Activated CD4-positive, CD25-positive, alpha-beta regulatory T cell (primary cell): ENCODE data around the gene PSTPIP1.

Source experiments
- DNase-seq, 4 experiments: peaks; one replicate each; lab custom pipeline; 2025; lab: John Stamatoyannopoulos, UW

PSTPIP1 gene

DNA sequence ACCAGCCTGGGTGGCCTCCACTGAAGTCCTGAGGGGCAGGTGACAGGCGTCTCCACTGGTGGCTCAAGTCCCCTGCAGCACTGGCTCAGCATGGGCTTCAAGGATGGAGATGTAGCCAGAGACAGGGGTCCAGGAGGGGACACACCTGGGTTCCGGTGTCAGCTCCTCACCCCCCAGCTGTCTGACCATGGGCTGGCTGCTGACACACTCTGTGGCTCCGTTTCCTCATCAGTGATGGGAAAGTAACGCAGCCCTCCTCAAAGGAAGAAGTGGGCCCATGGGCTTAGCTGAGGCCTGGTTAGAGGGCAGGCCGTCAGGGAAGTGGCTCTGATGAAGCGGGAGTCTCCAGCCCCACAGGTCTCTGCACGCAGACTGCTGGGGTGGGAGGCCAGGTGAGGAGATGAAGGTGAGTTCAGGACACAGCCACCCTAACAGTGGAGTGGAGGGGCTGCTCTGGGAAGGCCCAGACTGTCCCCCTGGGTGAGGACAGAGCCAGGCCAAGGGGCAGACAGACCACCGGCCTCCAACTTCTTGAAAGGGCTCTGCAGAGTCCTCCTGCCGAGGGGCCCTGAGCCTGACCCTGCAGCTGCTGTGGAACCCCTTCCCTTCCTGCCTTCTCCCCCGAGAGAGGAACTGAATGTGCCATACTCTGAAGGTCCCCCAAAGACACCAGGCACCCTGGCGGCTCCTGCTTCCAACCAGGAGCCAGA, 24.0 kb downstream of the PSTPIP1 start:
- DNase-seq, result no peak

DNA sequence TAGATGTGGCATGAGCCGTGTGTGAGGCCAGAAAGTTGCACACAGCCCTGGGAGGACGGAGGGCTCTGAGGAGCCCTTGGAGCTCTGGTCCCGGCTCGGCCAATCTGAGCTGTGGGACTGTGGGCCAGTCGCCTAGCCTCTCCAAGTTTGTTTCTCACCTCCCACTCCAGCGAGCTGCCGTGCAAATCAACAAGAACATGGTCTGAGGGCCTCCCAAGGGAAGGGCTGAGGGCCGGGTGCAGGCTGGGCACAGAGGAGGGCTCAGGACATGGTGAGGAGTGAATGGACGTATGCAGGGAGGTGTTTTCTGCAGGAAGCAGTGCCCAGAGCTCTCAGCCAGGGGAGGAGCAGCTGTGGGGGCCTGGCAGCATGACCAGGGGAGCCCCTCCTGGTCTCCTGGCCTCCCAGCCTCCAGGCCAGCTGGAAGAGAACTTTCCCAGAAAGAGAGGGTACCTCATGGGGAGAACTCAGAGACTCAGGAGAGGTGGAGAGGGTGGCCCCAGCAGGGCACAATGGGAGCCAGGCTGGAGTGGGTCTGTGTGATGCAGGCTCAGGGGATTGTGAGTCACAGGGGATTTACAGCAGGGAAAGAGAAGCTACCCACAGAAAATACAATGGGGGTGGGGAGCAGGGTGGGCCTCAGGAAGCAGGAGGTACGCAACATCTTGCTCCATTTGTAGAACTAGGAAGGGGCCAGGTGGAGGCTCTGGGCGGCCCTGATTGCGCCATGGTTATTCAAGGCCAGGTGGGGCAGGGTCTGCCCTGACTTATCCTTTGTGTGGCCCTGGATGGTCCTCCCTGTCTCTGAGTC, 24.8 kb downstream of the PSTPIP1 start:
- DNase-seq, result no peak

DNA sequence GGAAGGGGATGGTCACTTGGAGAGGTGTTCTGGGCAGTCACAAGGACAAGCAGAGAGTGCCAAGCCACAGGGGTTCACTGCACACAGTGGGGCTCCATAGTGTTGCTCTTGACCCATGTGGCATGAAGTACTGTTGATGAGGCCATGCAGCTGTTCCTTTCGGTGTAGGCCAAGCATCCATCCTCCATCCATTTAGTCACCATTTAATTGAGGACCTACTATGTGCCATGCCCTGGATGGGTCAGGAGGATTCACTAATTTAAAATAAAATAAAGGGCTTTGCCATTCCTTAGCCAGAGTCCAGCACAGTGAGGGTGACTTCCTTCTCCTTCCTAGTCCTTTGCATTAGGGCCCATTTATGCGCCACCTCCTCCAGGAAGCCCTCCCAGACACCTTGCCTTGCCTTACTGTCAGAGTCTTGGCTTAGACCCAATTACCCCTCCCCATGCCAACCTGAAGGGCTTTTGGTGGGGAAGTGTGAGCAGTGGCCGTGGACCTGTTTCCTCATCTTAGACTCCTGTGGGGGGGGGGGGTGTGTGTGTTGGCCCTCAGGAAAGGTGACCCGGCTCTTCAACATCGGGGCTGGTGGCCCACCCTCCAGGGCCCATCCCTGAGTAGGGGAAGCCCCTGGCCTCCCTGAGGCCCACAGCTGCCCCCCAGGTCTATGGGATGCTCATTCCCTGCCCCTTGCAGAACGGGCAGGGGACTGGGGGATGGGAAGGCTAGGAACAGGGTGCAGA, 25.6 kb downstream of the PSTPIP1 start:
- no peak for DNase-seq

DNA sequence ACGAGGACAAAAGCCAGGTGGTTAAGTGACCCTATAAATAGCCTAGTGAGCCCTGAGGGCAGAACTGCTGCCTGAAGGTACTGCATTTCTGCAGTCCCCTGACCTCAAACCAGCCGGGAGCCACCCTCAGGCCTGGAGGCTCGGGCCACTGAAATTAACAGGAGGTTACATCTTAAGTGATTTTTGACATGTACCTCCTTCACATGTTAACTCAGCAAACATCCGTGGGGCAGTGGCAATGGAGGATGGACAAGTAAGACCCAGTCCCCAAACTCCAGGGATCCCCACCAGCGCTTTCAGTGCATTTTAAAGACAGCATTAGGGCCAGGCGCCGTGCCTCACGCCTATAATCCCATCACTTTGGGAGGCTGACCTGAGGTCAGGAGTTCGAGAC, 26.2 kb downstream of the PSTPIP1 start:
- DNase-seq, result no peak

DNA sequence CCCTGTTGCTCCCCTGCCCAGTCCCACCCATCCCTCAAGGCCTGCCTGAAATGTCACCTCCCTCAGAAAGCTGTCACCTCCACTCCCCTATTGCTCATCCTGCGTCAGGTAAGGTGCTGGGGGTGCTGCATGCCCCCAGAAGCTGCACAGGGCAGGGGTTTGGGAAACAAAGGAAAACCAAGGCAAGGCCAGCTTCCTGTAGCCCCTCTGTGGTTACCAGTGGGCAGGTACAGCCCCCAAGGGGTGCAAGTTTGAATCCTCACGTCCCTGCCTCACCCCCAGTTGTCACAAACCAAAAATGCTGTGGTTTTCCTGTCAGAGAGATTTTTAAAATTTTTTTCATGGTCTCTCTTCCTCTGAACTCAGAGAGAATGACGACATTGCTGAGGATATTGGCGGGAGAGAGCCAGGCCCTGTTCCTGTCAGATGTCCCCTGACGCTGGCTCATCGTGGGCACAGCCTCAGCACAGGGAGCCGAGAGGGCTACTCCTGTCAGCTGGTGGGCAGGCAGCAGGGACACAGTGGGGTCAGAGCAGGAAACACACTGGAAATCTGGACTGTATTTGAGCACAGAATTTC, 27.0 kb downstream of the PSTPIP1 start:
- no peak for DNase-seq

DNA sequence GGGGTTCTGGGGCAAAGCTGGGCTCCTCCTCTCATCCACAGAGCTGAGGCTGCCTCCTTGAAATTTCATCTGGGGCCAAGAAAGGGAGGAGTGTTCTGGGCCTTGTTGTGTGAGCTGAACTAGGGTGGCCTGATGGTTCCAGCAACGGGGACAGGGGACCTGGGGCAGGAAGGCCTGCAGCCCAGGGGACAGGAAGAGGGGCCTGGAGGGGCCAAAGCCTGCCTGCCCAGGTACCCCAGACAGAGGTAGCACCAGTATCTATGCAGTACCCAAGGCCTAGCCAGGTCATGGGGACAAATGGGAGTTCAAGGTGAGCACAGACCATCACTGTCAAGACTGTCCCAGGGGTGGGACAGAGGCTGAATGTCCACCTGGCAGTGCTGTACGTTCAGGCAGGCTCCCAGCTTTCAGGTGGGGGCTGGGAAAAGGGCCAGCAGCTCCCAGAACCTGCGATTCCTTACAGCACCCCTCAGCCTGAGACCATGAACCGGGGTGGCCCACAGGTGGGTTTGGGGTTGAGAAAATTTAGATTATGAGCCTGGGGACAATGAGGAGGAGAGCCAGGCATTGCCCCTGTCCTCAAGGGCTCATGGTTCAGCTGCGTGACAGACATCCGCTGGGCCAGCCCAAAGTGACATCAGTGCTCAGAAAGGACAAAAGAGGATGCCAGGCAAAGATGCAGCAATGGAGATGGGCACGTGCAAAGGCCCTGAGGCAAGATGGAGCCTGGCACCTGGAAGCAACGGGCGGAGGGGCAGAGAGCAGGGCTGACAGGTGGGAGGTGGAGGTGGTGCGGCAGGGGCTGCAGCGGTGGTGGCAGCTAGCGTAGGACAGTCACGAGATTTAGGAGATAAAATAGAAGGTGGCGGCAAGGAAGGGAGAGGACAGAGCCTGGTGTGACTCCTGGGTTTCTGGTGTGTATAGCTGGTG, 28.0 kb downstream of the PSTPIP1 start:
- no peak for DNase-seq

DNA sequence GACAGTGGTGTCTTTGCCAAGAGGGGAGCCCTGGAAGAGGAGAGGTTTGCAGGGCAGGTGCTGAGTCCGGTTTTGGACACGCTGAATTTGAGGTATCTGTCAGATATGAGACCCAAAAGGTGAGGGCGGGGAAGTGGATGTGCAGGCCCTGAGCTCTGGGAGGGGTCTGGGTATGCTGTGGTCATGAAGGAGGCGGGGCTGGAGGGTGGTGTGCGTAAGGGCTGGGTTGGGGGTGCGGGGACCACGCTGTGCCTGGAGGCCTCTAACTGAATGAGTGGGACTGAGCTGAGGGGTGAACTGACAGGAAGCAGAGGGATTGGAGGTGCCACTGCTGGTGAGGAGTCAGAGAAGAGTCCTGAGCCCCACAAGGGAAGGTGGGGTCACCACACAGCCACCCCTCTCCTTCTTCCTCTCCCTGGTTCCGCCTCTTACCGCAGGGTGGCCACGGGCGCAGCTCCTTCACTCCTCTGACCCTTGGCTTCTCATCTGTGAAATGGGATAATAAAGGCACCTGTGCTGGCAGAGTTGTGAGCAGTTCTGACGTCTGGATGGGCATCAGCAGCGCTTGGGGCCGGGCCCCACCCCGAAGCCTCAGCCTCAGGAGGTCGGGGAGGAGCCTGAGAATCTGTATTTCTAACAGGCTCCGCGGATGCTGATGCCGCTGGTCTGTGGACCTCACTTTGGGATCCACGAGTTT, 28.8 kb downstream of the PSTPIP1 start:
- no peak for DNase-seq

DNA sequence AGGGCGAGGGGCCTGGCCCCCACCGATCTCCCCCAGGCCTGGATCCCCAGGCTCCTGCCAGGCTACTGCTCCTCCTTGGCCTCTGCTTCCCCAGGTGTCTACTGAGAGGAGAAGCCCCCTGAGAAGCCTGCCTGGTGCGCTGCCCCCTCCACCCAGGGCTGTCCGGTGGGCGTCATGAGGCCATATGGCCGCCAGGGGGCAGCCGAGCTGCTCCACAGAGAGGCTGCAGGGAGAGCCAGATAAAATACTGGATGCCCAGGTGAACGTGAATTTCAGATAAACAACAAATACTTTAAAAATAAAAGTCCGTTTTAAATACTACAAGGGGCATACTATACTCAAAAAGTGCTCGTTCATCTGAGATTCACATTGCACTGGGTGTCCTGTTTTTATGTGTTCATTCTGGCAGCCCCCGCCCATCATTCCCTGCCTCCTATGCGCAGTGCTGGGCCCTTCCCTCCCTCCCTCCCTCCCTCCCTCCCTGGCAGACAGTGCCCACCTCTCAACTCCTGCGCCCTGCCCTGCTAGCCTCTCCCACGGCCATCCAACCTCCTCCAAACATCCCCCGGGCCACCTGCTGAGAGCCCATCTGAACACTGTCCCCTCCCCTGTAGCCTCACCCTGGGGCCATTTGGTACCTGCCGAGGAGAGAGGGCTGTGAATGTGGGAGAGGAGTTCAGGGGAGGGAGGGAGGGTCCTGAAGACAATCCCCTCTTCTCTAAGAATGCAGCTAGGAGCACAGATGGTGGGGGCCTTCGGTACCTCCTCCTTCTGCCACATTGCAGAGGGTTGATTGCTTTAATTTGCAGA, 29.6 kb downstream of the PSTPIP1 start:
- peak; percentile 26 to 58 (median 53) for DNase-seq

DNA sequence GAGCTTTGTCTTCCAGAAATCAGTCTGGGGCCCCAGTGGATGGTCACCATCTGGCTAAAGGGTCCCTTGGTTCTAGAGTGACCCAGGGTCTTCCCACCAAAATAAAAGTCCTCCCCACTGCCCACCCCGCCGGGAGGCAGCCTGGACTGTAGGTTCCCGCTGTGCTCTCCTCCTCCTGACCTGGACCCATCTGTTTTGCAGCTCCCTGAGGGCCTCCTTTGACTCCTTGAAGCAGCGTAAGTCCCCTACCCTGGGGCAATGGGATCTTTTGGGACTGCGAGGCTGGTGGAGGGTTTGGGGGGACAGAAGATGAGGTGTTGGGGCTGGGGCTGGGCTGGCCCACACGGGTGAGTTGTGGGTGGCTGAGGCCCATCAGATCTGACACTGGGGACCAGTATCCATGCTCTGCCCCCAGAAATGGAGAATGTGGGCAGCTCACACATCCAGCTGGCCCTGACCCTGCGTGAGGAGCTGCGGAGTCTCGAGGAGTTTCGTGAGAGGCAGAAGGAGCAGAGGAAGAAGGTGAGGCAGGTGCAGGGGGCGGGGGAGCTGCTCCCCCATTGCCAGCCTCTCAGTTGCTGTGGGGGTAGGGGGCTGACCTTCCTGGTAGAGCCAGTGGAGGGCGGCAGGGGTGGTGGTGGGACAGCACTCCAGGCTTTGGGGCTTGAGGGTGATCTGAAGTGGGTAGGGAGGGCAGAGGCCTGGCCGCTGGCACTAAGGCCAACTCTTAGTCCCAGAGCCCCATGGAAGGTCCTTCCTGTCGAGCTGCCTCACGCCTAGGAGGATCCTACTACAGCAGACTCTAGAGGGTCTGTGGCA, 30.4 kb downstream of the PSTPIP1 start:
- no peak for DNase-seq

DNA sequence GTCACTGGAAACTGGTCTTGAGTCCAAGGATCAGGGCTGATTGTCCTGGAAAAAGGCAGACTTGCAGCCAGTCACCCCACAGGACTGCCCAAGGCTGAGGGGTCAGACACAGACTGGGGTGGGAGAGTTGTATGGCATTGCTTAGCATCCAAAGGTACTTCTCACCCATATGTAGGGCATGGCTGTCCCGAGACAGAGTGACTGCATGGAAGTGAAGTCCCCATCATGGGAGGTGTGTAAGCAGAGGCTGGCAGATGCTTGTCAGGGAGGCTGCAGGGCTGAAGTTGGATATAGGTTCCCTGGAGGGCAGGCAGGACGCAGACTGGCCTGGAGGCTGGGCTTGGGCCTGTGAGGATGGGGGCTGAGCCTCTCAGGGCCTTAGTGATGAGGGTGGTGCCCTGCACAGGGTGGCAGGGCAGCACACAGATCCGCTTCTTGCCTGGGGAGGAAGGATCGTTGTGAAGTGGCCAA, 31.1 kb downstream of the PSTPIP1 start:
- DNase-seq, result no peak

DNA sequence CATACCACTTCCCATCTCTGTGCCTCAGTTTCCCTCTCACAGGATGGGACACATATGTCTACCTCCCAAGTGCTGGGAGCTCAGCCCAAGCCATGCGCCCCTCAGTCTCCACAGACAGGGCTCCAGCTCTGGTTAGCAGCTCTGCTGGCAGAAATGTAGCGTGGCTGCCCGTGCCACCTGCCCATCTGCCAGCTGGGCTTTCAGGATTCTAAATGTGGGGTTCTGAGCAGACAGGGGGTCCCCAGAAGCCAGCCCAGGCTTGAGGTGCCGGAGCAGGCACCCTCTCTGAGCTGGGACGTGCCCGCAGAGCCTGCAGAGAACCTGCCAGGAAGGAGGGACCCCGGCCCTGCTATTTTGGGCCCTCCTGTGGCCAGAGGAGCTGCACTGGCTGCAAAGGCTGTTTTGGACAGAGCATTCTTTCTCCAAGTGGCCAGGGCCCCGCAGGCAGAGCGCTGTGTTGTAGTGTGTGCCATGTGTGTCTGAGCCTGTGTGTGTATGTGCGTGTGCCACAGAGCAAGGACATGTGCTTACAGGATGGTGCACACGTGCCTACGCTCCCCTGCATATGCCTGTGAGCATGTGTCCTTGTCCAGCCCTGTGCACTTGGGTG, 31.7 kb downstream of the PSTPIP1 start:
- no peak for DNase-seq

DNA sequence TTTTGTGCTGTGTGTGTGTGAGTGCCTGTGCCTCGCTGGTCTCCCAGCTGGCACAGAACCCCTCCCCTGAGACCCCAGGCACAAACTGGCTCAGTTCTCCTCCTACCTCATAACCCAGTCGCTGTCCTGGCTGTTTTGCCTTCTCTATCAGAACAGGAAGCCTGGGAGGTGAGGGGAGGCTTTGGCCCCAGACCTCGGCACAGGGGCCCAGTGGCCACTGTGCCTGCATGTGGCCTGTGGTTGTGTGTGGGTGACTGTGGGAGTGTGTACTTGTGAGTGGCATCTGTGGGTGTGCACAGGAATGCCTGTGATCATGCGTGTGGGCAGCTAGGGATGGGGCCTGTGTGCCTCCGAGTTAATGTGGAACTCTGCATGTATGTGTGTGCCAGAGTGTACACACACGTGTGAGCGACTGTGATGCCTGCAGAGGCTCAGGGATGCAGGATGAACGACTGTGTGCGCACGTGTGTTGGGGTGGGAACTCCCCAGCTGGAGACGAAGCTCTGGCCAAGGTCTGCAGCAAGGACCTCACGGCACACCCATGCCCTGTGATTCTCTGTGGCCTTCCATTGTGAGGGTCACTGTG, 32.3 kb downstream of the PSTPIP1 start:
- DNase-seq, result no peak

DNA sequence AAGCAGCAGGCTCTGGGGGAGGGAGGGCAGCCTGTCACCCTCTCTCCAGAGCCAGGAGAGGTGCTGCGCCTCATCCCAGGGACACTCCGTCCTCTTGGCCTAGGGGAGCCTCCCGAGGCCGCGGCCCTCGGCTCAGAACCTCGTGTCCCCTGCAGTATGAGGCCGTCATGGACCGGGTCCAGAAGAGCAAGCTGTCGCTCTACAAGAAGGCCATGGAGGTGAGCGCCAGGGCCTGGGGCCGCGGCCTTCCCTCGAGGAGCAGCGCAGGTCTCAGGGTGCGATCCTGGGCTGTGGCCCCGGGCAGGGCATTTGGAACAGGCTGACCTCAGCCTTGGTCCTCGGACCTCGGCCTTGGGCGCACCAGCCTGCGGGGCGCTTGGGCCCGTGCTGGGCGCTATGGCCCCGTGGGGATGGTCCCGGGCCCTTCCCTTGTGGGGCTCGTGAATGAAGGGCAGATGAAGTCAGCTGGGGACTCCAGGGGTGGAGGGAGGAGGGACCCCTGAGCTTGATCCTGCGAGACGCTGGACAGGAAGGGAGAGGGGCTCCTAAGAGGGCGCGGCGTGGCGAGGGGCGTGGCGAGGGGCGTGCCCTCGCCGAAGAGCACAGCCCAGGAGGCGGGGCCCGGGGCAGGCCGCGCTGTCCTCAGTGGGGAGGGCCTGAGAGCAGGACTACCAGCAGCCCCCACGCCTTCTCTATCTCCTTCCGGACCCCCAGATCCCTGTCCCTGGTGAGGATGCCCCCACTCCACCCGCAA, 32.9 kb downstream of the PSTPIP1 start:
- DNase-seq, result no peak

DNA sequence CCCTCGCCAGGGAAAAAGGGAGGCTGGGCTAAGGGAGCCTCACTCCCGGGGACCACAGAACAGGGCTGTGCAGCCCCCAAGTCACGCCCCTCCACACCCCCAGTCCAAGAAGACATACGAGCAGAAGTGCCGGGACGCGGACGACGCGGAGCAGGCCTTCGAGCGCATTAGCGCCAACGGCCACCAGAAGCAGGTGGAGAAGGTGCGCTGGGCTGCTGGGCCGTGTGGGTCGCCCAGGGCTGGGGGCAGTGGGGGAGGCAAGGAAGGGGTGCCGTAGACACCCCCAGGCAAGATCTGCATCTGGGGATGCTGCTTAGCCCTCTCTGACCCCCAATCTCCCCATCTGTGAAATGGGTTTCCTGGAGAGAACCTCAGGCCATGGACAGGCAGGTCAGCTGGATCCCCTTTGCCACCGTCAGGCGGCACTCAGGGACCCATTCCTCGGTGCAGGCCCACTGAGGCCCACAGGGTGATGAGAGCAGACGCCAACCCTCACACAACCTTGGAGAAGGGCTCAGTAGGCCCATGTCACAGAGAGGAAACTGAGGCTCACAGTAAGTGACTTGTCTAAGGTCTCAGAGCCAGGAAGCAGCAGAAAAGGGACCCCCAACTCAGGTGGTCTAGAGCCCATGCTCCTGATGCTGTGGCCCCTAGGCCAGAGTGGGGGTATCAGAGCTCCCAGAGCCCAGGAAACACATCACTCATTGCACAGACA, 33.7 kb downstream of the PSTPIP1 start:
- no peak for DNase-seq

DNA sequence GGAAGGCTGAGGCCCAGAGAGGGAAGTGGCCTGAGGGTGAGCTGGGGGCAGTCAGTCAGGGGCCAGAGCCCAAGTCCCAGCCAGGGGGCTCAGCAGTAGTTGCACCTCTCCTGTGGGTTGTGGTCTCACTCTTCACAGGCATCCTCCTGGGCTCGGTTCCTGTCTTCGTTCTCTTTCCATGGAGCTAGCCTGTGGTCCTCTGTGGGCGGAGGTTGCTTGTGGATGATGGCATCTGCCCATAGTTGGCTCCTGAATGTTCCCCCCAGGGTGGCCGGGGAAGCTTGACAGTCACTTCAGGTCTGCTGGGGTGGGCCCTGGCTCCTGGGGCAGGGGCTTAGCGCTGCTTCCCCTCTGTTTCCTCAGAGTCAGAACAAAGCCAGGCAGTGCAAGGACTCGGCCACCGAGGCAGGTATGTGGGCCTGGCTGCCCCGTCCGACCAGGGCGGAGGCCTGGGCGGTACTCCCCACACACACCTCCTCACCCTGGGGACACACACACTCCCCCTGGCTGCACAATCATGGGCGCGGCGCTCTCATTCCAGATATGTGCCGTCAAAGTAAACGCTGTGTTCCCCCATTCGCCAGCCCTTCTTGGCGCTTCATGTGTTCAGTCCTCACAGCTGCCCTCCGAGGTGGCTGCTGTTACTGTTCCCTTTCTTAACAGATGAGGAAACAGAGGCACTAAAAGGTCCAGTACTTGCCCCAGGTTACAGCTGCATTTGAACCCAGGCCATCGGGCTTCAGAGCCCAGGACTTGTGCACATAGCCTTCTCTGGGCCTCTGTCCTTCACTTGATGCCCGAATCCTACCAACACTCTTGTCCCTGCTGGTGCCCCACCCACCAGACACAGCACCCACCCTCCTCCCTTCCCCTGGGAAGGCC, 34.5 kb downstream of the PSTPIP1 start:
- no peak for DNase-seq
